Measurements from ENCODE around the gene SOX2.

DNA sequence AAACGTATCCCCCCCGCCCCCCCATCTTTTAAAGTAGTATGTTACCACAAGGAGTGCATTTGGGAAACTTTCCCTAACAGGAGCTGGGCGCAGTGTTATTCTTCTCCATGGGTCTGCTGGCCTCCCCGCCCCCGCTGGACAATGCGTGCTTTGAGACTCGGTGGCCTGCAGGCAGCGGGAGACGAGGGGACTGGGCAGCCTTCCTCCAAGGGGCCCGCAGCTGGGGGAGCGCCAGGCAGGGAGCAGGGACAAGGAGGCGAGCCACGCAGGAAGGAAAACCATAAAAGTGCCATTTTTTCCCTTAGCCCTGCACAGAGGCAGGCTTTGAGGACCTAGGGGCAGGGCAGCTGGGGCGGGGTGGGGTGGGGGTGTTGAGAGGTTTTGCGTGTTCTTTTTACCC is 14.1 kb downstream of the SOX2 start:
- TF ChIP-seq, protein P1, sequence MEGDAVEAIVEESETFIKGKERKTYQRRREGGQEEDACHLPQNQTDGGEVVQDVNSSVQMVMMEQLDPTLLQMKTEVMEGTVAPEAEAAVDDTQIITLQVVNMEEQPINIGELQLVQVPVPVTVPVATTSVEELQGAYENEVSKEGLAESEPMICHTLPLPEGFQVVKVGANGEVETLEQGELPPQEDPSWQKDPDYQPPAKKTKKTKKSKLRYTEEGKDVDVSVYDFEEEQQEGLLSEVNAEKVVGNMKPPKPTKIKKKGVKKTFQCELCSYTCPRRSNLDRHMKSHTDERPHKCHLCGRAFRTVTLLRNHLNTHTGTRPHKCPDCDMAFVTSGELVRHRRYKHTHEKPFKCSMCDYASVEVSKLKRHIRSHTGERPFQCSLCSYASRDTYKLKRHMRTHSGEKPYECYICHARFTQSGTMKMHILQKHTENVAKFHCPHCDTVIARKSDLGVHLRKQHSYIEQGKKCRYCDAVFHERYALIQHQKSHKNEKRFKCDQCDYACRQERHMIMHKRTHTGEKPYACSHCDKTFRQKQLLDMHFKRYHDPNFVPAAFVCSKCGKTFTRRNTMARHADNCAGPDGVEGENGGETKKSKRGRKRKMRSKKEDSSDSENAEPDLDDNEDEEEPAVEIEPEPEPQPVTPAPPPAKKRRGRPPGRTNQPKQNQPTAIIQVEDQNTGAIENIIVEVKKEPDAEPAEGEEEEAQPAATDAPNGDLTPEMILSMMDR (IDR thresholded peaks at IDR 0.05): no peak
- TF ChIP-seq EZH2 (IDR thresholded peaks at IDR 0.05; ENCODE audit: borderline replicate concordance, insufficient read depth, low read depth, low read length, poor library complexity, severe bottlenecking): no peak

Data from B cell (primary cell).